HG03175 (cell line): ENCODE data around the gene PPP2R5E.

ENCODE experiments used
- ATAC-seq: cut with Tn5 transposase; IDR thresholded peaks from one replicate; pipeline ENCODE4 v1.9.1; 2021; ENCODE audit warnings: mild to moderate bottlenecking, moderate library complexity; ENCODE audit not compliant: unreplicated experiment

Gene PPP2R5E

GRCh38 chr14:63435838-63436237, 107.3 kb downstream of the PPP2R5E start:
- ATAC-seq, result no peak

- no peak for ATAC-seq
Observed at GRCh38 chr14:63435204-63435603, 108.0 kb downstream of the PPP2R5E start.

- ATAC-seq, result no peak
Observed at GRCh38 chr14:63432888-63433552, 110.2 kb downstream of the PPP2R5E start.

DNA sequence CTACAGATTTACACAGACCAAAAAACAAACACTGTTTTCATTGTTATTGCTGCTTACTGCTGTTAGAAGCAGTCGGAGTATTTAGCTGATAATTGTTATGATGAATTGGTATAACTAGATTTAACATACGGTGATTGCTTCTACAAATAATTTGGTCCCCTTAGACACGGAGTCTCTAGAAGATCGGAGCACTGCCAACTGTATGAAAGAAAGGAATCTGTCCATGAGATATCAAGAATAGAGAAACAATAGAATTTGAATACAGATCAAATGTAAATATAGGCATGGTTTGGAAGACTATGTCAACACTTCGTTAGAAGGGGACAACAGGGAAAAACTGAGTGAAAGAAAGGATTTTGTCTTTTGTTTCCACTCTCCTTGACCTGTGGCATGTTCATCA, 110.9 kb downstream of the PPP2R5E start:
- ATAC-seq, result no peak

DNA sequence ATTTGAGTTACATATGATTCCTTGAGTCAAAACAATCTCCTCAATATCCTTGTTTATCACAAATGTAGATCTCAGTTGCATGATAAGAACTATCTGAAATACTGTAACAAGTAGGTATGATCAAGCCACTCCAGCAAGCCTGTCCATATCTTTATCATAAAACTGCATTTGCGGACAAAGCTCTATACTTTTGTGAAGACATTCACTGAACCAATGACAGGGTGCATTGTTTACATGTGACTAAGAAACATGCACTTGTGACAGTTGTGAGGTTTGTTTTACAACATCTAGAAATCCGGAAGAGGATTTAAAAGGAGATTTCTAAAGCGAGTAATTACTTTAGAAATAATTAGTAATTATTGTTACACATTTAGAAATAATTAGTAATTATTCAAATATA, 111.7 kb downstream of the PPP2R5E start:
- no peak for ATAC-seq

DNA sequence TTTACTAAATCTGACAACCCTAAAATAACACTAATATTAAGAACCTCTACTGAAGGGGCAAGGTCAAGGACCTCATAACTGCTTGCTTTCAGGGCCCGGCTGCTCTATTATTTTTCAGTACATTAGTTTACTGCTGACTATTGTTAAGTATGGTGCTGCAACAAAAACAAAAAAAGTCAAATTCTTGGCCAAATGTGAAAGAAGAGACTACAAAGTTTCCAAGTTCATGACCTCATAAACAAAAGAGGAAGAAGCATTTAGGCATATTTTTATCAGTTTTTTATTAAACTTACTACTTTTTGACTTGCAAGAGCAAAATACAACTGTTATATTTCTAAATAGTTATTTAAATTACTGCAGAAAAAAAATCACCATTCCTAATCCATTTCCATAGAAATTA, 114.7 kb downstream of the PPP2R5E start:
- no peak for ATAC-seq

GRCh38 chr14:63426838-63427352, 116.3 kb downstream of the PPP2R5E start:
- no peak for ATAC-seq

DNA sequence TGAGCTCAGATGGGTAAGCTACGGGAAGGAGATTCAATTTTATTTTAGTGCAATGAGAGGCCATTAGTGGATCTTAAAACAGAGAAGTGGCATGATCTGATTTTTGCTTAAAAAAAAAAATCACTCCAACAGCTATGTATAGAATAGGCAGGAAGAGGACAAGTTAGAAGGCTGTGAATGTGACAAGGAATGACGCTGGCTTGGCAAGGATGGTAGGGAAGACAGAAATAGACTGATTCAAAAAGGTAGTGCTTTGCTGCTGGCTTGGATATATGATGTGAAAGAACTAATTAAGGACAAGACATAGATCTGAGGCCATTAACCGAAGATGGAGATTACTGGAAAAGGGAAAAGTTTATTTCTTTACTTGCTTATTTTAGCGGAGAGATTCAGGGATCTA, 119.3 kb downstream of the PPP2R5E start:
- ATAC-seq, result no peak

- no peak for ATAC-seq
Observed at GRCh38 chr14:63423381-63423780, 119.8 kb downstream of the PPP2R5E start.

- no peak for ATAC-seq
Observed at GRCh38 chr14:63421919-63422318, 121.3 kb downstream of the PPP2R5E start.

GRCh38 chr14:63421226-63421625, 122.0 kb downstream of the PPP2R5E start:
- no peak for ATAC-seq

- ATAC-seq, result no peak
Observed at GRCh38 chr14:63418020-63418419, 125.2 kb downstream of the PPP2R5E start.

DNA sequence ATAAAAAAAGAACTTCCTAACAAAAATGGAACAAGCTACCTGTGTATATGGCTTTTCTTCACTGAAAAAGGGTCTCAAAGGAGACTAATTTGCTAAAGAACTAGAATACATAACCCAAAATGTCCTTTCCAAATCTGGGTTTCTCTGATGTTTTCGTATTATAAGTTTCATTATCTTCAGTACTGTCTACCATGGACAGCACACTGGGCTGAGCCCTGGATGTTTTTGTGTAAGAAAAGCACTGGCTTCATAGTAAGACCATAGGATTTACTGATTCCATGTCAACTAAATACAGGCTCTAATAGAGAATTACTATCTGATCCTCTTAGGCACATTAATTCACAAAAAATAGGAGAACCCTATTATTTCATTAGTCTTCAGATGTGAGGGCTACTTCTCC, 130.2 kb downstream of the PPP2R5E start:
- ATAC-seq, result no peak

- ATAC-seq, result no peak
Observed at GRCh38 chr14:63406333-63406732, 136.8 kb downstream of the PPP2R5E start.

DNA sequence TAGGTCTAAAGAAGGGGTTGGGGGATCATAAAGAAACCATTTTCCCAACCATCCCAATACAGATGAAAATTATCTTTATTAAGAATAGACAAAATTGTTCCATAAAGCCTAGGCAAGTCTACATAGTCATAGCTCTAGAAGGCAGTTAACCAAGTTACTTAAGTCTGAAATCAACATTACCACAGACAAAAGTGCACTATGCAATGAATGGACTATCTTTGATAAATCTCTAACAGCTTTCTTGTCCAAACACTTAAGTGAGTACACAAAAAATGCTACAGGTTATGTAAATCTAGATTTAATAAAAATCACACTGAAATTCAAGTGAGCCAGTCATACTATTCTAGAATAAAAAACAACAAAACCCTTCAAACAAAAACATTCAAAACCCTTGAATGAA, 137.5 kb downstream of the PPP2R5E start:
- no peak for ATAC-seq

- no peak for ATAC-seq
Observed at GRCh38 chr14:63404906-63405305, 138.3 kb downstream of the PPP2R5E start.

- no peak for ATAC-seq
Observed at GRCh38 chr14:63401646-63402045, 141.5 kb downstream of the PPP2R5E start.

- no peak for ATAC-seq
Observed at GRCh38 chr14:63398952-63399351, 144.2 kb downstream of the PPP2R5E start.

GRCh38 chr14:63394841-63395240, 148.3 kb downstream of the PPP2R5E start:
- no peak for ATAC-seq

- ATAC-seq, result no peak
Observed at GRCh38 chr14:63394432-63394831, 148.7 kb downstream of the PPP2R5E start.

GRCh38 chr14:63393012-63393411, 150.2 kb downstream of the PPP2R5E start:
- no peak for ATAC-seq

DNA sequence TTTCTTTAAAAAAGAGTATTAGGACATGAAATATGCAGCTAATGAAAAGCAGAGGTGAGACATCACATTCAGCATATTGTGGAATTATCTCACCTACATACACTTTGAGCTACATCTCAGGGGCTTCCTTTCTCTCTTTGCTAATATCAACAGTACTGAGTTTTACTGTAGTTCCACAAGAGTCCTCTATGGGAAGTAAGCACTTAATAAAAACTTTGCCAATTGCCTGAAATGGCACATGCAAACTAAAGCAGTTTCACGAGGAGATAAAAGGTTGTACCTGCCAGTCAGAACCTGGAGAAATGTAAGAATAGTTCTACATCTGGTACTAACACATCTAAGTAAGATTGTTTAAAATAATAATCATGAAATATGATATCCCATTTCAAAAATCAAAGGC, 150.9 kb downstream of the PPP2R5E start:
- no peak for ATAC-seq
